ENCODE data around the gene TMEM271.

Gene TMEM271

DNA sequence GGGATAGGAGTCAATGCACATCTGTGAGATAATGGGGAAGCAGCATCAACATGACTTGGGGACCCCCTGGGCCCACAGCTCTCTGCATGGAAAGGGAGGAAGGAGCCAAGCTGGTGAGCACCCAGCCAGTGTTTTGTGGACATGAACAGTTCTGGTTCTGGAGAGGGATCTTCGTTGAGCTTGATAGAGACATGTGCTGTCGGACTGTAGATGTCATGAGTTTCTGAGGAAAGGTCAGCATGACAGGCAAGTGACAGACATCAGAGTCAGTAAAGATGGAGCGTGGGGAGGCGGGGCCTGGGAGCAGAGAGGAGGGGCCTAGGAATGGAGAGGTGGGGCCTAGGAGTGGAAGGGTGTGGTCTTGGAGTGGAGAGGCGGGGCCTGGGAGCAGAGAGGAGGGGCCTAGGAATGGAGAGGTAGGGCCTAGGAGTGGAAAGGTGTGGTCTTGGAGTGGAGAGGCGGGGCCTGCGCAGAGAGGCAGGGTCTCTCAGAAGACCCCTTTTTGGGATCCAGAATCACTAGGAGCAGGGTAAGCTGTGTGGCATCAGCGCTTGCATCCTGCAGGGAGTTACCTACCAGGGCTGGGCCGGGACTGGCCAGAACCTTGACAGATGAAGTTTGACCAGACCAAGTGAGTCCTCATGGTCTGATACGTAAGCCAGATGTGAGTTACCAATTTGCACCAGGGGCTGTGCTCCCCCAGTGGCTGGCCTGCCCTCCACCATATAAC lies 43.3 kb downstream of the TMEM271 start:
- DNase-seq, result no peak

DNA sequence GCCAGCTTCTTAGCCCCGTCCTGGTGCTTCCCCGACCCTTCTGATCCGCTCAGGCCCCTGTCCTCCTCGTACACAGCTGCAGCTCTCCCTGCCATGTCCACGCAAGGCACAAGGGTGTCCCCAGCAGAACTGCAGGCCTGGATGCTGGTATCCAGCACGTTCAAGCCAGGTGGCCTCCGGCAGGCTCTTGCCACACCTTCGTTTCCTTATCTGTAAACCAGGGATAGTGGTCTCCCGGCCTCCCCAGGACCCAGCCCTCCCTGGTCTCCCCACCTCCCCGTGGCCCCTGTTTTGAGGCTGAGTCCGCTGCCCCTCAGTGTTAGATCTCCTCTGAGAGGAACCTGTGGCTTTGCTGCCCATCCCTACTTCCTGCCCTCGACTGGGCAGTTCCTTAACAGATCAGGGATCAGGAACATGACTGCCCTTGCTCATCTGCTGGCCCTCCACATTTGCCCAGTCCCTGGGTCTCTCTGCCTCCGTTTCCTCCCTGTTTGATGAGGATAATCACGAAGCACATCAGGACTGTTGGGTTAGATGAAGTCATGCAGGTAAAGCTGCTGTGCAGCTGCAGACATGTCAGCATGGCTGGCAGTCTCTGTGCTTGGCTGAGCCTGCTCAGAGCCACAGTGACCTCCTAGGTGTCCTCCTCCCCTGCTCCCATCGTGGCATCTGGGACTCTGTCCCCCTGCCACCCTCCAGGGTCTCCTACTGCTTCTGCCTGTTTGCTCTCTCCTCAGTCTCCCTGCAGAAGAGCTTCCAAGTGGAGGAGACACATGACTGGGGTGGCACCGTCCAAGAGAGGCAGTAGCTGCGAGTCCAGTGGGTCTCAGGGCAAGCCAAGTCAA lies 44.2 kb downstream of the TMEM271 start:
- no peak for DNase-seq

DNA sequence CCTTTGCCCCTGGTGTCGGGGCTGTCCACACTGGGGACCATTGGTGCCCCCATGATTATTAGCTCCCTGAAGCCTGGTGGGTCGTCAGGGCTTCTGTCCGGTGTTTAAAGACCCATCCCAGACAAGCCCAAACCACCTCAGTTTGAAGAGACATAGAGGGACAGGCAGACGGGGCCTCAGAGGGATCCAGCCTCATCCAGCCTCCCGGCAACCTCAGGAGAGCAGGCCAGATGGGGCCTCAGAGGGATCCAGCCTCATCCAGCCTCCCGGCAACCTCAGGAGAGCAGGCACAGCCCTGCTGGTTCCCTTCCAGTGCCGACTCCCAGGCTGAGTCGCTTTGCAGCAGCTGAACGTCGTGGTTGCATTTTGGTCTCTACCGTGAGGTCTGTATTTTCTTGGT lies 45.0 kb downstream of the TMEM271 start:
- DNase-seq, result no peak

DNA sequence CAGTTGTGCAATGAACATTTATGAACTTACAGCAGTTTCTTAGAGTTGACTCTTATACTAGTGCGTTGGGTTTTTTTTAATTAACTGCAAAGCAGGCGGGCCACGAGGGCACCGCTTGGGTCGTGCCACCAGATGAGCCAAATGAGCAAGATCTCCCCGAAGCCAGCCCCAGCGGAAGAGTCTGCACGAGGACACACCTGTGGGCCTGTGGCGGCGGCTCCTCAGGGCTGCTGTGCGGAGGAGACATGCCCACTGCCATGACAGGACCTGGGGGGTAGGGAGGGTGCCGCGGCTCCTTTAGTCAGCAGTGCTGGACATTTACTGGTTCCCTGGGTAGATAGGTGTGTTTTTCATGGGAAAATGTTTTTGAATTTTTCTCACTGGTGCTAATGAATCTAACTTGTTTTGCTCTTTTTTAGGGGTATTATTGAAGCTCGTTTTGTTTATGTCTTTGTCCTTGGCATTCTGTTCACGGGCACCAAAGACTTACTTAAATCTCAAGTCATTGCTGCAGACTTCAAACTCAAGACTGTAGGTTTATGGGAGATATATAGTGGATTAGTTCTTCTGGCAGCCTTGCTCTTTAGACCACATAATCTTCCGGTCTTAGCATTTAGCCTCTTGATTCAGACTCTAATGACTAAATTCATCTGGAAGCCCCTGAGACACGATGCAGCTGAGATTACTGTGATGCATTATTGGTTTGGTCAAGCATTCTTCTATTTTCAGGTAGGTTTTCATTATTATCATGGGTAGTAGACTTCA lies 45.9 kb downstream of the TMEM271 start:
- DNase-seq, result no peak

DNA sequence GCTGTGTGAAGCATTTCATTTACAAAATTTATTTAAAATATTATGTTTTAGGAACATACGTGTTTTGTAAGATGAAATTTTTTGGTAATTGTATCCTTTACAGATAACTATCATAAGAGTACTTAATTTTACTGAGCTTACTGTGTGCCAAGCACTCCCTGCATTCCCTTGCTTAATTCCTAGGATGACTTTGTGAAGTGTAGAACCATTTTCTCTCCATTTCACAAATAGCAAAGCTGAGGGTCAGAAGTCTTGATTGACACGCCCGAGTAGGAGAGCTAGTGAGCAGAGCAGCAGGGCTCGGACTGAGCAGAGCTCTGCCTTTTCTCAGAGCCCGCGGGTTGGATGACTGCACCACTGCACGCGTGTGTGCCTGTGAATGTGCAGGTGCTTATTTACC lies 46.5 kb downstream of the TMEM271 start:
- DNase-seq, result no peak

DNA sequence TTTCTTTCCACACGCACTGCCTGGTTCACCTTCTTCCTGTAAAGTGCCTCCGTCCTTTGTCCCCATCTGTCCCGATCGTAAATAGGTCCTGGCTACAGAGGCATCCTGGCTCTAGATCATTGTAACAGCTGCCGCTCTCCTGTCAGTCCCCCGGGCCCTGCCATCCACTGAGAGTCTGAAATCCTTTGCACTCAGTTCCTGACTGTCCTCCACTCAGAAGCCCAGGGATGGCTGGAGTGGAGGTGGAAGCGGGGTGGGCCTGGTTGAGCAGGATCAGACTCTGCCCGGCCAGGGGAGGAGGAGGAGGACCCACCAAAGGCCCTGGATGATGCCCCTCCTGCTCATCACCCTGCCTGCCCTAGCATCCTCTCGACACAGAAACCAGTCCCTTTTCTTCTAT lies 47.3 kb downstream of the TMEM271 start:
- DNase-seq, result no peak

DNA sequence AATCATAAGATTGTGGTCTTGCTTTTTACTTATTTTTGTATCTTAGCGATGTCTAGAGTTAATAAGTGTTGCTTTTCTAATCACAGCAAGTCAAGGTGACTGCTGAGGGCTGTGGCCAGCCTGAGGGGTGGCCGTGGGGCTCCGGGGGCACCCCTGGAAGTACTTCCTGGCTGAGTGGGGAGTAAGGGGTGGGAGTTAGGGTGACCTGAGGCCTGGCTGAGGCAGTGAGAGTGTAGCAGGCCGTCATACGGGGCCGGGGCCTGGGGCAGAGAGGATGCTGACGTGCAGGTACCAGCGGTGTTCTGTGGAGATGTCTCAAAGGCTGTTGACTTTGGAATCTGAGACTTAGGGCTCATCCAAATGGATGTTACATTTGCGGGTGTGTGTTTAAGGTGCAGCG lies 47.8 kb downstream of the TMEM271 start:
- no peak for DNase-seq

DNA sequence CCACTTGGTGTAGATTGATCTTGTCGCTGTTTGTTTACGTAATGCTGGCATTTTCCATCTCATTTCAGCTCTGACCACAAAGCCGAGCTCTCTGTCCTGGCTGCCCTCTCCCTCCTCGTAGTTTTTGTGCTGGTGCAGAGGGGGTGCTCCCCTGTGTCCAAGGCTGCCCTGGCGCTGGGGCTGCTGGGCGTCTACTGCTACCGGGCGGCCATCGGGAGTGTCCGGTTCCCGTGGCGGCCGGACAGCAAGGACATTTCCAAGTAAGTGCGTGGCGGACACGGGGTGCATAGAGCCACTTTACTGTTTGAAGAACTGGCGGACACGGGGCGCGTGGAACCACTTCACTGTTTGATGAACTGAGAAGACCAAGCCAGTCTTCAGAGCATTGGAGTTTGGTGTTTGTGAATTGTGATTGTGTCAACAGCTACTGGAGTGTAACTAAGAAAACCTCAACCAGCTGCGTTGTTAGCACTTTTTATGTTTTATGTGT lies 49.1 kb downstream of the TMEM271 start:
- no peak for DNase-seq

DNA sequence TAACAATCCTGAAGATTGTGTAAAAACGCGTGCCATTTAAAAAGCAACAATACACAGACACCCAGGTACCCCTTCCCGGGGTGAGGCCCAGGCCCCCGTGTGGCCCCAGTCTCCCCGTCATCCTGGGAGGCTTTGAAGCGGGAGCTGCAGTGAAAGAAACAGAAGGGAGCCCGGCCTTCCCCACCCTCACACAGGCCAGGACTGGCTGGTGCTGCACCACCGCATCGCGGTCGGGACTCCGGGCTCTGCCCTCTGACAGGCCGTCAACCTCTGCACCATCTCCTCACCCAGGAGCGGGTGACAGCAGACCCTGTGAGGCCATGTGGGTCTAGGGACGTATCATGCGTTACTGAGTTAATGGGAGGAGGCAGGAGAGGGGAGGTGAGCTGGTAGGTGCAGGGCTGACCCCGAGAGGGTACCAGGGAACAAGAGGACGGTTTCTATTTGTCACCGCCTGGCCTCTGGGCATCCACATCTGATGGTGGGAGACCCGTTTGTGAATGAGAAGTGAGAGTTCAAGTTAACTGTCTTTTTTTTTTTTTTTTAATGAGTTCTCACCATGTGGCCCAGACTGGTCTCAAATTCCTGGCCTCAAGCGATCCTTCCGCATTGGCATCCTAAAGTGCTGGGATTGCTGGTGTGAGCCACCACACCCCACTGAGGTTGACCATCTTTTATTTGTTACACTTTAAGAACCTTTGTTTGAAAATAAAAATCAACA lies 49.7 kb downstream of the TMEM271 start:
- DNase-seq, result no peak

DNA sequence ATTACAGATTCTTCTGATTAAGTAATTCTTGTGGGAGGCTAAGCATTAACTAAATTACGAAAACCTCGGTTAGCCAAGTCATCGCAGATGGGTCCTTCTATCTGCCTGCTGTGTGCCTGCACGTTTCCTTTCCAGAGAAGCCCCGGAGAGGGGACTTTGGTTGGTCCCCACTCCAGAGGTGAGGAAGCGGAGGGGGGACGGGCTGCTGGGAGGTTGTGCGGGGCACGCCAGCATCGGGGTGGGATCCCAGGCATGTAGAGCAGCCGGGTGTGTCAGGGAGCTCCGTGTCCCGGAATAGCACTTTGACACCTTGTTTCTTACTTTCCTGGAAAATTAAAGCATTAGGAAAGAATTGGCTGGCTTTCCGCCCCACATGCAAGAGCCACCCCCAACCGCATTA lies 50.4 kb downstream of the TMEM271 start:
- DNase-seq, result no peak

DNA sequence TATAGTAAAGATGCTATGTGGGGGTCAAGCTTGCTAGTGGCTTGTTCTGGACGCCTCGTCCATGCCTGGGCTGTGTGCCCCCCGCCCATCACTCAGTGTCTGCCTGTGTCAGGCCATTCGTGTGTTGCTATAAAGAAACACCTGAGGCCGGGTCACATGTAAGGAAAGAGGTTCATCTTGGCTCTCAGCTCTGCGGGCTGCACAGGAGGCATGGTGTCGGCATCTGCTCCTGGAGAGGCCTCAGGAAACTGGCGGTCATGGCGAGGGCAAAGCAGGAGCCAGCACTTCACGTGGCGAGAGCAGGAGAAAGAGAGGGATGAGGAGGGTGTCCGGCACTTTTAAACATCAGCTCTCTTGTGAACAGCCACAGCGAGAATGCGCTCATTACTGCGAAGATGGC lies 51.9 kb downstream of the TMEM271 start:
- DNase-seq, result no peak
